ENCODE measurements around the gene UHRF1. TPM values are rescaled to one million over a fixed set of nuclear protein-coding genes. Genes with fewer than 3 reads are reported as not detected.

UHRF1 gene
- polyA plus RNA-seq: 10 to 100 TPM in 2 of 4 donors, 1 to 10 TPM in 1, under 1 TPM in 1; 0.67 to 18.5 (median 6.0) TPM
- long read RNA-seq, donor 1: 0 reads
- long read RNA-seq, donor 2, partial matches to known transcripts: 0 of 1 reads
- long read RNA-seq, donor 2, other reads (novel, unspliced or antisense): 0 of 1 reads
- long read RNA-seq, donor 3, partial matches to known transcripts: 0 of 1 reads
- long read RNA-seq, donor 3, other reads (novel, unspliced or antisense): 0 of 1 reads
- long read RNA-seq, donor 4: 0 reads
- long read RNA-seq, donor 5: 0 reads
- long read RNA-seq, donor 6: 0 reads
- long read RNA-seq, donor 7, partial matches to known transcripts: 0 of 1 reads
- long read RNA-seq, donor 7, other reads (novel, unspliced or antisense): 0 of 1 reads
- long read RNA-seq, donor 8: 0 reads
- long read RNA-seq, donor 9, partial matches to known transcripts: 0 of 1 reads
- long read RNA-seq, donor 9, other reads (novel, unspliced or antisense): 0 of 1 reads
- long read RNA-seq, donor 10, partial matches to known transcripts: 0 of 1 reads
- long read RNA-seq, donor 10, other reads (novel, unspliced or antisense): 0 of 1 reads

- peaks cover 0 to 24% (median 2%) of the 10 kb centered on the region in 3 donors for H3K4me1 ChIP-seq (ENCODE audit: control insufficient read depth in 3 of 3, insufficient read depth in 2 of 3, low read depth in 1 of 3, low read length in 2 of 3)
- H3K4me3 ChIP-seq (ENCODE audit: low read depth in 1 of 3, low read length in 3 of 3): peak within 1 kb of the TSS; percentile 51 to 71 (median 61)
- H3K36me3 ChIP-seq (ENCODE audit: control insufficient read depth in 3 of 3, insufficient read depth in 2 of 3, low read depth in 1 of 3, low read length in 3 of 3): peaks cover 0 to 11% (median 0%) of the 10 kb centered on the region in 3 donors
- H3K27me3 ChIP-seq (ENCODE audit: control insufficient read depth in 3 of 3, insufficient read depth in 3 of 3, low read length in 3 of 3): no peaks in the 10 kb centered on the region
- DNase-seq: peak in 1 of 2 donors; percentile 11
- H3K27ac ChIP-seq (ENCODE audit: low read depth in 1 of 3, low read length in 2 of 3): peak within 1 kb of the TSS in 1 of 3 donors; percentile 34
- H3K9me3 ChIP-seq (ENCODE audit: control insufficient read depth in 2 of 2, insufficient read depth in 1 of 2, low read depth in 1 of 2, low read length in 1 of 2): no peaks in the 10 kb centered on the region
- WGBS, 3 donors: 2 to 5% (median 3%) methylated on average over 48 to 89 of the region's 89 CpGs
- FAIRE-seq: no peak
Observed at GRCh38 chr19:4909156-4909896, at the start of gene UHRF1. Gene UHRF1 (plus strand): TSS chr19:4909501. CDS start chr19:4910886, 1,385 bp downstream.

GRCh38 chr19:4859697-4860096 is 49.6 kb upstream of the UHRF1 start:
- DNase-seq: no peak
- Histone ChIP-seq H3K4me3 (ENCODE audit: low read depth in 1 of 3, low read length in 3 of 3) (no peak overlapping the region), H3K9me3 (ENCODE audit: control insufficient read depth in 2 of 2, insufficient read depth in 1 of 2, low read depth in 1 of 2, low read length in 1 of 2) (no peaks in the 10 kb centered on the region), H3K27me3 (ENCODE audit: control insufficient read depth in 3 of 3, insufficient read depth in 3 of 3, low read length in 3 of 3) (no peaks in the 10 kb centered on the region), H3K27ac (ENCODE audit: low read depth in 1 of 3, low read length in 2 of 3) (no peak overlapping the region), H3K36me3 (ENCODE audit: control insufficient read depth in 3 of 3, insufficient read depth in 2 of 3, low read depth in 1 of 3, low read length in 3 of 3) (peaks cover 7 to 88% (median 8%) of the 10 kb centered on the region in 3 donors), H3K4me1 (ENCODE audit: control insufficient read depth in 3 of 3, insufficient read depth in 2 of 3, low read depth in 1 of 3, low read length in 2 of 3) (peaks cover 0 to 37% (median 0%) of the 10 kb centered on the region in 3 donors)
- 95 to 98% (median 97%) methylated on average over 11 of the region's 11 CpGs for WGBS, 3 donors
- FAIRE-seq: no peak

GRCh38 chr19:4861147-4861546 is 48.2 kb upstream of the UHRF1 start:
- Histone ChIP-seq H3K9me3 (ENCODE audit: control insufficient read depth in 2 of 2, insufficient read depth in 1 of 2, low read depth in 1 of 2, low read length in 1 of 2) (no peaks in the 10 kb centered on the region), H3K4me1 (ENCODE audit: control insufficient read depth in 3 of 3, insufficient read depth in 2 of 3, low read depth in 1 of 3, low read length in 2 of 3) (peaks cover 0 to 29% (median 0%) of the 10 kb centered on the region in 3 donors), H3K4me3 (ENCODE audit: low read depth in 1 of 3, low read length in 3 of 3) (peak overlapping the region in 2 of 3 donors; percentile 37 to 71), H3K36me3 (ENCODE audit: control insufficient read depth in 3 of 3, insufficient read depth in 2 of 3, low read depth in 1 of 3, low read length in 3 of 3) (peaks cover 2 to 76% (median 6%) of the 10 kb centered on the region in 3 donors), H3K27ac (ENCODE audit: low read depth in 1 of 3, low read length in 2 of 3) (peak overlapping the region; percentile 80 to 92 (median 91)), H3K27me3 (ENCODE audit: control insufficient read depth in 3 of 3, insufficient read depth in 3 of 3, low read length in 3 of 3) (no peaks in the 10 kb centered on the region)
- WGBS, 3 donors: 11 to 57% (median 37%) methylated on average over 9 to 10 of the region's 10 CpGs
- FAIRE-seq (no peak), DNase-seq (peak; percentile 95 to 98)

DNA sequence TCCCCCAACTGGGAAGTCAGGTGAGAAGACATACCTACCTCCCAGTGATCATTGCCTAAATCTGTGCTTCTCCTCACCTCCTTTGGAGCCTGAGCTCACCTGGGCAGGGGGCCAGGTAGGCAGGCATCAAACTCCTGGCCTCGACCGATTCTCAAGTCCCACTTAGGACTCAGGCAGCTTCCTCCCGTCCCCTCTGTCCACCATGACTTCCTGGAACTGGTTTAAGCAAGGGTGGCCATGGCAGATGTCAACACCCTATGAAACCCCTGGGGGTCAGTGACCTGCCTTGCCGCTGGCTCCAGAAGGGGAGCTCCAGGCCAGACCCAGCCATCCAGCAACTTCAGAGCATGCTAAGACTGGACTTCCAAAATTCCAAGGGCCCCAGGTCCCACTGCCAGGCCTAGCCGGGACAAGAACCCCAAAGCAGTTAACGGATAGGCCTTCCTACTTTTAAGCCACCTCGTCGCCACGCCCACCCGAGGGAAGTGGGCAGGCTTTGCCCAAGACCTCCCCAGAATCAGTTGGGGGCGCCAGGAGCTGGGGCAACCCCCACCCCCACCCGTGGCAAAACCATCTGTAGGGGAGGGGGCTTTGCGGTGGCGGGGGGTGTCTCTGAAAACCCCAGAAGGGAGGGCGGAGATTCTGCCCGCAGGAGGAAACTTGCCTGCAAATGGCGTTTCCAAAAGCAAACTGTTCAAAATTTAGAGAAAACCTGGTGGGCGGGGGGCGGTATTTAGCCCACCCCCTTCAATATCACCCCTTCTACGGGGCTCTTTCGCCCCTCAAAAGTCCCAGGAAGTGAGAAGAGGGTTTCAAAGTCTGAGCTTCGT is 42.5 kb upstream of the UHRF1 start:
- H3K9me3 ChIP-seq (ENCODE audit: control insufficient read depth in 2 of 2, insufficient read depth in 1 of 2, low read depth in 1 of 2, low read length in 1 of 2): peaks cover 0 to 3% of the 10 kb centered on the region in 2 donors
- FAIRE-seq (no peak), DNase-seq (peak; percentile 51 to 74)
- no peaks in the 10 kb centered on the region for H3K27me3 ChIP-seq (ENCODE audit: control insufficient read depth in 3 of 3, insufficient read depth in 3 of 3, low read length in 3 of 3)
- H3K36me3 ChIP-seq (ENCODE audit: control insufficient read depth in 3 of 3, insufficient read depth in 2 of 3, low read depth in 1 of 3, low read length in 3 of 3): peaks cover 0 to 27% (median 0%) of the 10 kb centered on the region in 3 donors
- H3K27ac ChIP-seq (ENCODE audit: low read depth in 1 of 3, low read length in 2 of 3): peak overlapping the region; percentile 85 to 92 (median 91)
- WGBS, 3 donors: 1 to 3% (median 1%) methylated on average over 19 to 22 of the region's 22 CpGs
- H3K4me1 ChIP-seq (ENCODE audit: control insufficient read depth in 3 of 3, insufficient read depth in 2 of 3, low read depth in 1 of 3, low read length in 2 of 3): peaks cover 0 to 10% (median 2%) of the 10 kb centered on the region in 3 donors
- H3K4me3 ChIP-seq (ENCODE audit: low read depth in 1 of 3, low read length in 3 of 3): peak overlapping the region; percentile 62 to 85 (median 68)

GRCh38 chr19:4867534-4868285 is 41.6 kb upstream of the UHRF1 start, which contains the start of gene PLIN3:
Gene PLIN3 (minus strand): TSS chr19:4867667. CDS start chr19:4861394, 6,273 bp downstream.
- Histone ChIP-seq H3K27me3 (ENCODE audit: control insufficient read depth in 3 of 3, insufficient read depth in 3 of 3, low read length in 3 of 3) (no peaks in the 10 kb centered on the region), H3K36me3 (ENCODE audit: control insufficient read depth in 3 of 3, insufficient read depth in 2 of 3, low read depth in 1 of 3, low read length in 3 of 3) (peaks cover 0 to 22% (median 0%) of the 10 kb centered on the region in 3 donors), H3K4me1 (ENCODE audit: control insufficient read depth in 3 of 3, insufficient read depth in 2 of 3, low read depth in 1 of 3, low read length in 2 of 3) (peaks cover 0 to 5% (median 2%) of the 10 kb centered on the region in 3 donors), H3K9me3 (ENCODE audit: control insufficient read depth in 2 of 2, insufficient read depth in 1 of 2, low read depth in 1 of 2, low read length in 1 of 2) (peaks cover 0 to 3% of the 10 kb centered on the region in 2 donors), H3K4me3 (ENCODE audit: low read depth in 1 of 3, low read length in 3 of 3) (peak within 1 kb of the TSS; percentile 62 to 85 (median 68)), H3K27ac (ENCODE audit: low read depth in 1 of 3, low read length in 2 of 3) (peak within 1 kb of the TSS; percentile 85 to 92 (median 91))
- 1 to 5% (median 3%) methylated on average over 24 to 46 of the region's 46 CpGs for WGBS, 3 donors
- peak; percentile 95 to 97 for DNase-seq
- FAIRE-seq: no peak

DNA sequence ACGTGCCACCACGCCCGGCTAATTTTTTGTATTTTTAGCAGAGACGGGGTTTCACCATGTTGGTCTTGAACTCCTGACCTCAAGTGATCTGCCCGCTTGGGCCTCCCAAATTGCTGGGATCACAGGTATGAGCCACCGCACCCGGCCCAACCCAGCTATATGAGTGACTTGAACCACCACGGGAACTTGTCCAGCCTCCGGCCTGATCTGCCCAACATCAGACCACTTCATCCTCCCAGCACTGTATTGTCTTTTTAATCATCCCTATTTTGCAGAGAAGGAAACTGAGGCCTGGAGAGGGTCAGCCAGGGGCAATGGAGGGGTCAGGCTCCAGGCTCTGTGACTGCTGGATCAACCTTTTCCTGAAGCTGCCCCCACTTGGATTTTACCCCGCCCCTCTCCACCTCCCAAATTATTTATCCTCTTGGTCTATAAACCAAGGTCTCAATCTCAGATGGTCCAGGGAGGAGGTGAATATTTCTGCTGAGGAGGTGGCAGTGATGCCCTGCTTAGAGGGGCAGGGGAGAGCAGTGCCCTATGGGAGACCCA is 40.9 kb upstream of the UHRF1 start:
- peaks cover 0 to 17% (median 0%) of the 10 kb centered on the region in 3 donors for H3K36me3 ChIP-seq (ENCODE audit: control insufficient read depth in 3 of 3, insufficient read depth in 2 of 3, low read depth in 1 of 3, low read length in 3 of 3)
- peak overlapping the region in 2 of 3 donors; percentile 9 to 32 for H3K27ac ChIP-seq (ENCODE audit: low read depth in 1 of 3, low read length in 2 of 3)
- no peak for FAIRE-seq
- no peak overlapping the region for H3K4me3 ChIP-seq (ENCODE audit: low read depth in 1 of 3, low read length in 3 of 3)
- peaks cover 0 to 3% of the 10 kb centered on the region in 2 donors for H3K9me3 ChIP-seq (ENCODE audit: control insufficient read depth in 2 of 2, insufficient read depth in 1 of 2, low read depth in 1 of 2, low read length in 1 of 2)
- no peaks in the 10 kb centered on the region for H3K27me3 ChIP-seq (ENCODE audit: control insufficient read depth in 3 of 3, insufficient read depth in 3 of 3, low read length in 3 of 3)
- 45 to 60% (median 50%) methylated on average over 10 of the region's 10 CpGs for WGBS, 3 donors
- no peak for DNase-seq
- H3K4me1 ChIP-seq (ENCODE audit: control insufficient read depth in 3 of 3, insufficient read depth in 2 of 3, low read depth in 1 of 3, low read length in 2 of 3): peaks cover 0 to 5% (median 2%) of the 10 kb centered on the region in 3 donors

All from small intestine (tissue), 16 donors.